Suprapubic skin (tissue), 4 donors: ENCODE measurements around the gene S100A9. TPM values are rescaled to one million over a fixed set of nuclear protein-coding genes. Genes with fewer than 3 reads are reported as not detected.

Experiments used
- DNase-seq, 2 donors: peaks; one replicate each; pipeline ENCODE4 v3.0.0-alpha.2; 2019; ENCODE audit warnings: low spot score in 2 of 2
- H3K27ac ChIP-seq: fragments of 200-600 bp; sonication (generic); one replicate; pipeline ENCODE4 v1.5.1; 2019
- H3K27me3 ChIP-seq: fragments of 200-600 bp; sonication (generic); one replicate; pipeline ENCODE4 v1.5.1; 2019
- H3K36me3 ChIP-seq: fragments of 200-600 bp; sonication (generic); one replicate; pipeline ENCODE4 v1.5.1; 2019
- H3K4me1 ChIP-seq: fragments of 200-600 bp; sonication (generic); one replicate; pipeline ENCODE4 v1.5.1; 2019
- H3K4me3 ChIP-seq: fragments of 200-600 bp; sonication (generic); one replicate; pipeline ENCODE4 v1.5.1; 2019; ENCODE audit warnings: mild to moderate bottlenecking
- H3K9me3 ChIP-seq: fragments of 200-600 bp; sonication (generic); one replicate; pipeline ENCODE4 v1.5.1; 2019
- CTCF ChIP-seq, 2 donors: fragments of 200-600 bp in 1 of 2; fragments of 450-650 bp in 1 of 2; sonication (generic) in 1 of 2; IDR thresholded peaks; one replicate each; pipeline ENCODE4 v1.5.1; 2016 to 2019; ENCODE audit warnings: antibody characterized with exemption in 2 of 2, mild to moderate bottlenecking in 1 of 2, moderate library complexity in 1 of 2
- EP300 ChIP-seq: sonication (generic); formaldehyde crosslinking; IDR thresholded peaks from one replicate; pipeline ENCODE4 v1.6.1; 2017; ENCODE audit warnings: antibody characterized with exemption
- POLR2A ChIP-seq, 2 donors: fragments of 450-650 bp; IDR thresholded peaks; one replicate each; pipeline ENCODE4 v1.6.1; 2017; ENCODE audit warnings: antibody characterized with exemption in 2 of 2, mild to moderate bottlenecking in 2 of 2, moderate library complexity in 2 of 2
- POLR2AphosphoS5 ChIP-seq, 3 donors: sonication (generic); formaldehyde crosslinking; IDR thresholded peaks; one replicate each; pipeline ENCODE4 v1.6.1; 2017; ENCODE audit warnings: antibody characterized with exemption in 3 of 3
- WGBS: methylation state at CpG from one replicate; pipeline ENCODE4 v1.1.5; 2018; 5-methylcytosine and 5-hydroxymethylcytosine counted together
- total RNA-seq, 4 donors: library from RNA; depleted of rRNA; stranded (reverse); fragments of >200 nt; gene quantifications; one replicate each; pipeline ENCODE4 v1.1.0, GENCODE V29; 2016

S100A9 gene
- total RNA-seq, 4 donors from 2014 or later = 11.0 to 95.4 (median 51.1) TPM

- H3K4me1 ChIP-seq = no peaks in the 10 kb centered on the region
- WGBS = 92% methylated on average over 9 of the region's 9 CpGs
- no peak overlapping the region for H3K4me3 ChIP-seq
- H3K9me3 ChIP-seq = no peaks in the 10 kb centered on the region
- no peak for DNase-seq
- H3K36me3 ChIP-seq = no peaks in the 10 kb centered on the region
- TF ChIP-seq POLR2A (IDR thresholded peaks at IDR 0.05) = no peak
- no peak for TF ChIP-seq EP300
- no peak for TF ChIP-seq POLR2AphosphoS5 (IDR thresholded peaks at IDR 0.05)
- TF ChIP-seq CTCF (IDR thresholded peaks at IDR 0.05) = no peak
- no peak overlapping the region for H3K27ac ChIP-seq
- H3K27me3 ChIP-seq = peaks cover 22% of the 10 kb centered on the region
Observed at GRCh38 chr1:153401461-153401860, 43.8 kb downstream of the S100A9 start.

GRCh38 chr1:153402226-153402625 is 44.6 kb downstream of the S100A9 start:
- Histone ChIP-seq H3K27me3 (peaks cover 21% of the 10 kb centered on the region), H3K4me3 (no peak overlapping the region), H3K4me1 (no peaks in the 10 kb centered on the region), H3K9me3 (no peaks in the 10 kb centered on the region), H3K36me3 (no peaks in the 10 kb centered on the region), H3K27ac (no peak overlapping the region)
- TF ChIP-seq POLR2A (IDR thresholded peaks at IDR 0.05) (no peak), CTCF (IDR thresholded peaks at IDR 0.05) (no peak), EP300 (no peak), POLR2AphosphoS5 (IDR thresholded peaks at IDR 0.05) (no peak)
- DNase-seq = no peak
- WGBS = 60% methylated on average over 2 of the region's 2 CpGs

- no peak overlapping the region for H3K27ac ChIP-seq
- H3K36me3 ChIP-seq = no peaks in the 10 kb centered on the region
- TF ChIP-seq EP300 (no peak), POLR2A (IDR thresholded peaks at IDR 0.05) (no peak), POLR2AphosphoS5 (IDR thresholded peaks at IDR 0.05) (no peak), CTCF (IDR thresholded peaks at IDR 0.05) (no peak)
- H3K4me1 ChIP-seq = no peaks in the 10 kb centered on the region
- peaks cover 16% of the 10 kb centered on the region for H3K27me3 ChIP-seq
- DNase-seq = no peak
- no peak overlapping the region for H3K4me3 ChIP-seq
- no peaks in the 10 kb centered on the region for H3K9me3 ChIP-seq
- WGBS = 88% methylated on average over 11 of the region's 11 CpGs
Observed at GRCh38 chr1:153403421-153404085, 45.9 kb downstream of the S100A9 start.

- DNase-seq = no peak
- no peak overlapping the region for H3K27ac ChIP-seq
- WGBS = 92% methylated on average over 5 of the region's 7 CpGs
Observed at GRCh38 chr1:153404086-153404635, 46.5 kb downstream of the S100A9 start.

More at GRCh38 chr1:153404086-153404635, 46.5 kb downstream of the S100A9 start:
- TF ChIP-seq CTCF (IDR thresholded peaks at IDR 0.05) (no peak), POLR2A (IDR thresholded peaks at IDR 0.05) (no peak), POLR2AphosphoS5 (IDR thresholded peaks at IDR 0.05) (no peak), EP300 (no peak)
- Histone ChIP-seq H3K27me3 (peaks cover 16% of the 10 kb centered on the region), H3K4me3 (no peak overlapping the region), H3K9me3 (no peaks in the 10 kb centered on the region), H3K36me3 (no peaks in the 10 kb centered on the region), H3K4me1 (no peaks in the 10 kb centered on the region)
